Left hindlimb (tissue), 1 donor: ENCODE measurements around the gene PLN.

Experiments
- DNase-seq: peaks from one replicate; pipeline ENCODE4 v3.0.0-alpha.2; 2018

Gene PLN

DNA sequence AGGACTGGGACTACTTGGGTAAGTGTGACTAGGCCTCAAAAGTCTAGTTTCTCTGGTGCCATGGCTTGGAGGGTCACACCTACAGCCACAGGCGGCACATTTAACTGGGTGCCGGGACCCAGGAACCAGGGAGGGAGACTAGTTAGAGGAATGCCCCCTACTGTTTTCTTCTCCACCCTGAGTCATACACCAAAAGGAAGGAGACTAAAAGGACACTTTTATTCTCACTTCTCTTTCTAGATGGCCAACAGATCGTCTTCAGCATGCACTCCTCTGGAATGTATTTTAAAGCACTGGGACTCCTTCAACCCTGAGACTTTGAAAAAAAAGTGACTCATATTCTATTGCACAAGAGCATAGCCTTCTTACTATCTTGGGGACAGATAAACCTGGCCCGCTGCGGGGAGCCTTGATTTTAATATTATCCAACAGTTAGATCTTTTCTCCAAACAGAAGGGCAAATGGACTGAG lies 33.4 kb downstream of the PLN start:
- DNase-seq, result no peak

DNA sequence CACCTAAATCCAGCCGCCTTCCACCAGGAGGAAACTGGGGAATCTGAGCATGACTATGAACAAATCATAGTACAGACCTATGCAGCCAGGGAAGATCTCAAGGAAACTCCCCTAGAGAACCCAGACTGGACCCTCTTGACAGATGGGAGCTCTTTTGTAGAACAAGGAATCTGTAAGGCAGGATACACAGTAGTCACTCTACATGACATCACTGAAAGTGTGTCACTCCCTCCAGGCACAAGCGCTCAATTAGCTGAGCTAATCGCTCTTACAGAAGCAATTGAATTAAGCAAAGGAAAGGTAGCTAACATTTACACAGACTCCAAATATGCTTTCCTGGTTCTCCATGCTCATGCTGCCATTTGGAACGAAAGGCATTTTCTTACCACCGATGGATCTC lies 36.8 kb downstream of the PLN start:
- DNase-seq, result no peak

- no peak for DNase-seq
Observed at GRCh38 chr6:118586746-118587485, 38.8 kb downstream of the PLN start.

DNA sequence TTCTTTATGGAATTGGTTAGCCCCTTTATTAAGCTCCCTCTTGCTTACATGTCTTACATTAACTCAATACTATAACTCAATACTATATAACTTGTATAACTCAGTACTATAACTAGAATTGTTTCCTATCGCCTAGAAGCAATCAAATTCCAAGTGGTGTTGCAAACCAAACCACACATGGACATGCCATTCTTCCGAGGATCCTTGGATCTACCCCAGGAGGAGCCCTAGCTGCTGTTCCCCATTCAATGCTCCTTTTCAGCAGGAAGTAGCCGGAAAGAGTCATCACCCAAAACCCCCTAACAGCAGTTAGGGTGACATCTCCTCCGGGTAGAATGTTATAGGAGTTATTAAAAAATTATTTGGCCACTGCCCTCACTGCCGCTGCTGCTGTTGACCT lies 40.5 kb downstream of the PLN start:
- no peak for DNase-seq

- no peak for DNase-seq
Observed at GRCh38 chr6:118589186-118589585, 41.1 kb downstream of the PLN start.

- DNase-seq, result no peak
Observed at GRCh38 chr6:118589649-118590365, 41.7 kb downstream of the PLN start.

GRCh38 chr6:118591897-118592296 lies 43.8 kb downstream of the PLN start:
- DNase-seq, result no peak

DNA sequence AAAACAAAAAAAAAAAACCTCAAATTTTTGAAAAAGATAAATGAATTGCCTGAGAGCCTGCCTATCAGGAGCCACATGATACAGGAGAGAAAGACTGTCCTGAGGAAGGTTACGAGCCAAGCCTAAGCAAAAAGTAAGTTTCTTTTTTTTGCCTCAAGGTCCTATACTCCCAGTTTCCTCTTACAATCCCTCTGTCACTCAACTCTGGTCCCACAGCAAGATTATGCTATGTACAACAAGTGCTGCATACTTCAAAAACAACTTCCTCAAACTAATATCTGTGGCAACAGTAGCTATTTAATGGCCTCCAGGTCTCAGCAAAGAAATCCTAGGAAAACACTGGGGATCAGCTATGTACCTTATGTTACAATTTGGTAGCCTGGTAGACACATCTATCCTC lies 46.8 kb downstream of the PLN start:
- no peak for DNase-seq

DNA sequence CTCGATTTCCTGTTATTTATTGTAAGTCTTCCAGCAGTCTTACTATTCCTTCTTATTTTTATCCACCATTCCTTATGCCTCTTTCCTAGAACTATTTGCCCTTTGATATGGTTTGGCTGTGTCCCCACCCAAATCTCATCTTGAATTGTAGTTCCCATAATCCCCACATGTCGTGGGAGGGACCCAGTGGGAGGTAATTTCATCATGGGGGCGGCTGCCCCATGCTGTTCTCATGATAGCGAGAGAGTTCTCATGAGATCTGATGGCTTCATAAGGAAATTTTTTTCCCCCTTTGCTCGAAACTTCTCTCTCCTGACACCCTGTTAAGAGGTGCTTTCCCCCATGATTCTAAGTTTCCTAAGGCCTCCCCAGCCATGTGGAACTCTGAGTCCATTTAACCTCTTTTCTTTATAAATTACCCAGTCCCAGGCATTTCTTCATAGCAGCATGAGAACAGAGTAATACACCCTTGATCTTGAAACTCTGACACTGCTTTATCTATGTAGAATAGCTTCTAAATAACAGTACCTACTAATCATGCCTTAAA lies 48.8 kb downstream of the PLN start:
- no peak for DNase-seq

DNA sequence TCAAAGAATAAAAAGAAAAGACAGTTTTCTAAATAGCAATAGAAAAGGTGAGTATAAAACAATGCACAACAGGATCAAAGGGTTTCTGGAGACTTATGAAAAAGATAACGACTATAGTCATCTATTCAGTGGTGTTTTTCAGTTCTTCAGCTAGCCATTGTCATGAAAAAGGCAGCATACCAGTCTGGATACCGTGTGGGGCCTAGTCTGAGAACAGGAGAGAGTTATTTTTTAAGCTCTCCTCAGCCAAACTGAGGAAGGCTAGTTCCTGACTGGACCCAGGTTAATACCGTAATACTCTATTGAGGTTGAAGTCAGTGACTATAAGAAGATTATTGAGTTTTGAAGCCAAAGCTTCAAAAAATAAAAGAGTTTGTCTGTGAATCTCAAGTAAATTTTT lies 49.5 kb downstream of the PLN start:
- no peak for DNase-seq

- DNase-seq, result no peak
Observed at GRCh38 chr6:118598324-118598723, 50.2 kb downstream of the PLN start.

GRCh38 chr6:118602300-118602699 lies 54.2 kb downstream of the PLN start:
- no peak for DNase-seq

DNA sequence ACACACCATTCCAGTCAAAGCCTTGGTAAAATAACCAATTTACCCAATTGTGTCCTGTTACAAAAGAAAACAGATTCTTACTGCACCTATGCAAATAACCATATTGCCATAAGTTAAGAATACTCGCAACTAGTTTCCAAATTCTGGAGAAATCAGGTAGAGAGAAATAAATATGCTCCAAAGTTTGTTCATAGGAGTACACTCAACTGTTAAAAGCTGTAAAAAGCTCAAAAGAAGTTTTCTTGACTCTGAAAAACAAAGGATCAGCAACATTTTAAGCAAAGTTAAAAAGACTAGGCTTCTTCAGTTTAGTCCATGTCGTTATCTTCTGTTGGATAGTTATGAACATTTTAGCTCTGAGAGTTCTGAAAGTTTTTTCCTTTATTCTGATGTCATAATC lies 55.3 kb downstream of the PLN start:
- DNase-seq, result no peak

GRCh38 chr6:118606268-118606667 lies 58.2 kb downstream of the PLN start:
- no peak for DNase-seq

- no peak for DNase-seq
Observed at GRCh38 chr6:118606858-118607257, 58.8 kb downstream of the PLN start.
